RWPE2 (cell line): ENCODE data around the gene MYOZ1.
A peak's percentile ranks its signal among the peaks of the same experiment; 100 is the strongest.

ENCODE experiments used
- ATAC-seq: fragments of 200-7000 bp; cut with Tn5 transposase; 3 replicates; pipeline ENCODE4 v1.9.1; 2021; ENCODE audit warnings: low read depth
- DNase-seq: peaks from one replicate; pipeline ENCODE4 v3.0.0-alpha.2; 2020; ENCODE audit warnings: low spot score
- H3K27ac ChIP-seq: fragments of 450-650 bp; 2 replicates; pipeline ENCODE4 v1.5.1; 2017; ENCODE audit warnings: mild to moderate bottlenecking; ENCODE audit not compliant: poor library complexity, severe bottlenecking
- H3K27me3 ChIP-seq: fragments of 250-450 bp; sonication (Bioruptor Pico); 2 replicates; pipeline ENCODE4 v1.5.1; 2021; ENCODE audit warnings: mild to moderate bottlenecking, moderate library complexity; ENCODE audit not compliant: insufficient read depth, poor library complexity, severe bottlenecking
- H3K36me3 ChIP-seq: fragments of 250-450 bp; sonication (Bioruptor Pico); 2 replicates; pipeline ENCODE4 v1.5.1; 2020; ENCODE audit warnings: low read depth, mild to moderate bottlenecking, moderate library complexity
- H3K4me1 ChIP-seq: fragments of 250-450 bp; sonication (Bioruptor Pico); 2 replicates; pipeline ENCODE4 v1.5.1; 2021; ENCODE audit warnings: mild to moderate bottlenecking, moderate library complexity; ENCODE audit not compliant: insufficient read depth, poor library complexity, severe bottlenecking
- H3K4me3 ChIP-seq: fragments of 250-450 bp; sonication (Bioruptor Pico); 2 replicates; pipeline ENCODE4 v1.5.1; 2021; ENCODE audit warnings: mild to moderate bottlenecking, moderate library complexity; ENCODE audit not compliant: severe bottlenecking
- H3K9me3 ChIP-seq: fragments of 250-450 bp; sonication (Bioruptor Pico); 2 replicates; pipeline ENCODE4 v1.5.1; 2021; ENCODE audit warnings: mild to moderate bottlenecking, moderate library complexity; ENCODE audit not compliant: severe bottlenecking
- CTCF ChIP-seq: fragments of 450-650 bp; IDR thresholded peaks from one replicate; pipeline ENCODE4 v1.5.1; 2017; ENCODE audit warnings: mild to moderate bottlenecking, moderate library complexity; ENCODE audit not compliant: poor library complexity, severe bottlenecking

MYOZ1 gene

GRCh38 chr10:73647211-73647874, 6.1 kb upstream of the MYOZ1 start:
- DNase-seq: no peak
- H3K9me3 ChIP-seq: no peaks in the 10 kb centered on the region
- no peak for TF ChIP-seq CTCF
- no peak for ATAC-seq
- H3K4me3 ChIP-seq: peak overlapping the region; percentile 7
- H3K27ac ChIP-seq: no peak overlapping the region
- H3K4me1 ChIP-seq: no peaks in the 10 kb centered on the region
- H3K27me3 ChIP-seq: no peaks in the 10 kb centered on the region
- no peaks in the 10 kb centered on the region for H3K36me3 ChIP-seq

- TF ChIP-seq CTCF: no peak
- Histone ChIP-seq H3K27ac (no peak overlapping the region), H3K36me3 (no peaks in the 10 kb centered on the region), H3K4me1 (no peaks in the 10 kb centered on the region), H3K4me3 (no peak overlapping the region), H3K9me3 (no peaks in the 10 kb centered on the region), H3K27me3 (no peaks in the 10 kb centered on the region)
- DNase-seq (no peak), ATAC-seq (no peak)
These were observed 5.3 kb upstream of the MYOZ1 start for GRCh38 chr10:73646598-73647041.

GRCh38 chr10:73645251-73645650, 4.0 kb upstream of the MYOZ1 start:
- Histone ChIP-seq H3K4me3 (no peak overlapping the region), H3K9me3 (no peaks in the 10 kb centered on the region), H3K4me1 (no peaks in the 10 kb centered on the region), H3K27ac (no peak overlapping the region), H3K27me3 (no peaks in the 10 kb centered on the region), H3K36me3 (no peaks in the 10 kb centered on the region)
- ATAC-seq (no peak), DNase-seq (no peak)
- no peak for TF ChIP-seq CTCF

GRCh38 chr10:73644767-73645166, 3.5 kb upstream of the MYOZ1 start:
- DNase-seq (no peak), ATAC-seq (no peak)
- Histone ChIP-seq H3K36me3 (no peaks in the 10 kb centered on the region), H3K4me3 (no peak overlapping the region), H3K4me1 (no peaks in the 10 kb centered on the region), H3K9me3 (no peaks in the 10 kb centered on the region), H3K27me3 (no peaks in the 10 kb centered on the region), H3K27ac (no peak overlapping the region)
- TF ChIP-seq CTCF: no peak

- no peak overlapping the region for H3K4me3 ChIP-seq
- no peak overlapping the region for H3K27ac ChIP-seq
- peak; percentile 76 for ATAC-seq
- H3K36me3 ChIP-seq: no peaks in the 10 kb centered on the region
- no peak for DNase-seq
- TF ChIP-seq CTCF: peak; percentile 83
- H3K9me3 ChIP-seq: no peaks in the 10 kb centered on the region
- H3K27me3 ChIP-seq: no peaks in the 10 kb centered on the region
- H3K4me1 ChIP-seq: no peaks in the 10 kb centered on the region
These were observed 2.9 kb upstream of the MYOZ1 start for GRCh38 chr10:73644015-73644743.
